GM18870 (cell line): ENCODE data around the gene MTO1.
"Not testable (repeated sequence)": the region's sequence is repeated elsewhere in the genome, so short reads cannot be mapped to it uniquely, and the experiment has no call there.

Experiments used
- ATAC-seq: cut with Tn5 transposase; IDR thresholded peaks from one replicate; pipeline ENCODE4 v1.9.1; 2021; ENCODE audit warnings: moderate library complexity; ENCODE audit not compliant: unreplicated experiment

Gene MTO1

DNA sequence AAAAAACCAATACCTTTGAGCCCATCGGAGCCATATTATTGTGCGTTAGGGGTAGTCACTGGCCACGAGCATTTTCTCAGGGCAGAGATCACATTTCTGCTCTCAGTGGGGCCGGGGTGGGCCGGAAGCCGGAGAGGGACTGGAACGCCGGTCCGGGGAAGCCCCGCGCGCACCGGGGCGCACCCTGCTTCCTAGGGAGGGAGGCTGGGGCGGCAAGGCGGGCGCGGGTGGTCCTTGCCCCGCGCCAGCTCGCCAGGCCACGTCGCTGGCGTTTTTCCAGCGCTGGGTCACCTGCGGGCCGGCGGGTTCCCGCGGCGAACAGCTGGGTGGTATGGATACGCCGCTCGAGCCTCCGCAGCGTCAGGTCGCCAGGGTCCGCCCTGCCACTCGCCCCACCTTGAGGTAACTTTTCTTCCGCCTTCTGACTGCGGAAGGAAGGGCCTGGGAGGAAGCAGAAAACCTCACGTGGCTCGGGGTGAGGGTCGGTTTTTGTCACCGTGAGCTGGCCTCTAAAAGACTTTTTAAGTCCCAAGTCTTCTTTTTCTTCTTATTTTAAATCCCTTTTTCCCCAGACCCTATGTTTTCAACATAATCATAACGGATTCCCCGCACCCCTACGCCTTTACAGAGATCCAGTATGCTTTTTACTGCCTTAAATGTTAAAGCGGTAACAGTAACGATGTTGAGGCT, 62.0 kb downstream of the MTO1 start:
- peak; percentile 39 for ATAC-seq

DNA sequence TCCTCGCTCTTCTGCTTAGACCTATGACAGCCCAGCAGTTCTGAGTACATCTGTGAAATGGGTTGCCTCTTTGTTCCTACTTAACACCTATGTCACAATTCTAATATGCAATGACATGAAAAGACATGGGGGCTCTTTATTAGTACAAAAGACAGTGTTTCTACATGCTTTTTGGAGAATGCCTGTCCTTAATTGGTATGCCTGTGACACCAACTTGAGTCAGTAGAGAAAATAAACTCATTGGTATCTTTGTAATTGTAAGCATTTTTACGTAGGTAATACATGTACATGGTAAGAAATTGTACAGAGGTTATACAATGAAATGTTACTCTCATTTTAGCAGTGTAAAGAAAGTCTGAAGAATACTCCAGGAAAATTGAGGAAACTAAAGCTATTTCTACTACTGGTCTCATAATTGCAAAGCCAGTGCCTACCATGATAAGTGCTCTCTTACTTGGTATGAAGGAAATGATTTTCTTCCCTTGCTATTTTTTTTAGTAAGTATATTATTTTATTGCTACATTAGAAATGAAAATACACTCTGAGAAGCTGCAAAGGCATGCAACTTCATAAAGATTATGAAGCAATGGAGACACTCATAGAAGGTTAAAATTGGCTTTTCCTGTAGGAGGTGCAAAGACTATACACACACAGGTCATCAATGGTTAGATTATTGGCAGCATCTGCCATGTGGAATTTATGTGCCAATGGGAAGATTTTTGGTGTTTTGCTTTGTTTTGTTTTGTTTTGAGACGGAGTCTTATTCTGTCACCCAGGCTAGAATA, 64.2 kb downstream of the MTO1 start:
- ATAC-seq, result no peak

DNA sequence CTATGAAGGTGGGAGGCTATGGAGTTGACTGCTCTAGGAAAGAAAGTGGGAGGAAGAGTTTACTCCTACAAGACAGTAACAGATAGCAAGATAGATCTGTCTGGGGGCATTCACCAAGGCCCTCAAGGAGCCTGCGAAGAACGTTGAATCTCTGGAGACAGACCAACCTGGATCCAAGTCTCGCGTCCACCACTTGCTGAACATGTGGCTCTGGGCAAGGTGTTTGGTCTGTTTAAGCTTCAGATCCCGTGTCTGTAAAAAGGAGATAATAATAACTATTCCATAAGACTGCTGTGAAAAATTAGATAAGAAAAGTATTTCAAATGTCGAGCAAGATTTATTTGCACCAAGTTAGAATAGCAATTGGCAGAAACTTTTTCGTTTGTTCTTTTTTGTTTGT, 67.4 kb downstream of the MTO1 start:
- no peak for ATAC-seq

DNA sequence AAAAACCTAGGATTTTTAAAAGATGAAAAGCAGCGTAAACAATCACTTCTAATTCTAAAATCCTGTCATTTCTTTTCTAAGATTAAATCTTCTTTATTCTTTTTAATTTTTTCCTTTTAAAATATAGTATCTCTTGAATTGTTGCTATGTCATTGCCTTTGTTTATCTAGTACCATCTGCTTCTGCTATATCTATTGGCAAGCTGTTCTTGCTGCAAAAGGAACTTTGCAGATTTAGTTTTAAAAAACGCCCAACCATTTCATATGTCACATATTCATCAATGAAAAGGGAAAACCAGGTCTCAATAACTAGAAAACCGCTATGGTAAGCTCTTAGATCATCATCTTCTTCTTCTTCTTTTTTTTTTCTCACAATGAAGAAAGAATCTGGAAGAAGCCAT, 70.8 kb downstream of the MTO1 start:
- ATAC-seq, result no peak

DNA sequence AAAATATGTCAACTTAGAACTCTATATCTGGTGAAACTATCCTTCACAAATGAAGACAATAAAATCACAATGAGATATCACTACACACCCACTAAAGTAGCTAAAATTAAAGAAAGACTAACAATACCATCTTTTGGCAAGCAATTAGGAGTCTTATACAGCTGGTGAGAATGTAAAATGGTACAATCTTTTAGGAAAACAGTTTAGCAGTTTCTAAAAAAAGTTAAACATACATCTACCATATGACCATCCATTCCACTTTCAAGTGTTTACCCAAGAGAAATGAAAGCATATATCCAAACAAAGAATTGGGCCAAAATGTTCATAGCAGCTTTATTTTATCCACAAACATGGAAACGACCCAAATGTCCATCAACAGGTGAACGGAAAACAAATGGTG, 73.1 kb downstream of the MTO1 start:
- no peak for ATAC-seq

DNA sequence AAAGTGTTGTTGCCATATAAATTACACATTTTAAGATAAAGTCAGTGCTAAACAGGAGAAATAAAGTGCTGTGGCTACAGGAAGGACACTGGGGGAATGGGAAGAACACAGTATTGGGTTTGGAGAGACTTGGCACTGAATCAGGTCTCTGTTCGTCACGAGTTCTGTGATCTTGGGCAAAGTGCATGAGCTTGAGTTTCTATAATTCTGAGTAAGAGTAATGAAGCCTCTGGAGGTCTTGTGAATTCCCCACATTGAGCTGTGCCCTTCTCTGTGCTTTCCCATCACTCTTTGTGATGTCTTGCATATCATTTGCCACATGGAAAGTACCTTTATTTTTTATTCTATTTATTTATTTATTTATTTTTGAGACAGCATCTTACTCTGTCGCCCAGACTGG, 76.1 kb downstream of the MTO1 start:
- peak; percentile 61 for ATAC-seq

DNA sequence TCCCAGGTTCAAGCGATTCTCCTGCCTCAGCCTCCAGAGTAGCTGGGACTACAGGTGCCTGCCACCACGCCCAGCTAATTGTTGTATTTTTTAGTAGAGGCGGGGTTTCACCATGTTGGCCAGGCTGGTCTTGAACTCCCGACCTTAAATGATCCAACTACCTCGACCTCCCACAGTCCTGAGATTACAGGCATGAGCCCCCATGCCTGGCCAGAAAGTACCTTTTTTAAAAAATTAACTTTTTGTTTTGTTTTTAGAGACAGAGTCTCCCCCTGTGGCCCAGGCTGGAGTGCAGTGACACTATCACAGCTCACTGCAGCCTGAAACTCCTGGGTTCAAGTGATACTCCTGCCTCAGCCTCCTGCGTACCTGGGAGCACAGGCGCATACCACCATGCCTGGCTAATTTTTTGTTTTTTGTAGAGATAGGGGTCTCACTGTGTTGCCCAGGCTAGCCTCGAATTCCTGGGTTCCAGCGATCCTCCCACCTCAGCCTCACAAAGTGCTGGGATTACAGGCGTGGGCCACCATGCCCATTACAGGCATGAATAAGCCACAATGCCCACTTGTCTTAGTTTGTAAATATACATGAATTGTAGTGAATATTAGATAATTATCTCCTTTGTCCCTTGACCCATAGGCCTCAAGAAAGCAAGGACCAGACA, 76.7 kb downstream of the MTO1 start:
- ATAC-seq, result no peak

DNA sequence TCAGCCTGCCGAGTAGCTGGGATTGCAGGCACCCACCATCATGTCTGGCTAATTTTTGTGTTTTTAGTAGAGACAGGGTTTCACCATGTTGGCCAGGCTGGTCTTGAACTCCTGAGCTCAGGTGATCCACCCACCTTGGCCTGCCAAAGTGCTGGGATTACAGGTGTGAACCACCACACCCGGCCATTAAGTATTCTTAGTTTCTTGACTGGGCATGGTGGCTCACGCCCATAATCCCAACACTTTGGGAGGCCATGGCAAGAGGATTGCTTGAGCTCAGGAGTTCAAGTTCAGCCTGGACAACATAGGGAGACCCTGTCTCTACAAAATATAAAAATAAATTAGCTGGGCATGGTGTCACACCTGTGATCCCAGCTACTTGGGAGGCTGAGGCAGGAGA, 80.9 kb downstream of the MTO1 start:
- not testable (repeated sequence) for ATAC-seq

DNA sequence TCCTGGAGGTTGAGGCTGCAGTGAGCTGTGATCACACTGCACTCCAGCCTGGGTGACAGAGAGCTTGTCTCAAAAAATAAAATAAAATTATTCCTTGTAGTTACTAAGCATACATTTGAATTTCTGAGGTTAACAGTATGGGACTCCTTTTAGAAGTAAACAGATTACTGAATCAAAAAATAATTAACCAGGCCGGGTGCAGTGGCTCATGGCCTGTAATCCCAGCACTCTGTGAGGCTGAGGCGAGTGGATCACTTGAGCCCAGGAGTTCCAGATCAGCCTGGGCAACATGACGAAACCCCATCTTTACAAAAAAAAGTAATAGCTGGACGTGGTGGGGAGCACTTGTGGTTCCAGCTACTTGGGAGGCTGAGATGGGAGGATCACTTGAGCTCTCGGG, 81.4 kb downstream of the MTO1 start:
- ATAC-seq, result no peak

DNA sequence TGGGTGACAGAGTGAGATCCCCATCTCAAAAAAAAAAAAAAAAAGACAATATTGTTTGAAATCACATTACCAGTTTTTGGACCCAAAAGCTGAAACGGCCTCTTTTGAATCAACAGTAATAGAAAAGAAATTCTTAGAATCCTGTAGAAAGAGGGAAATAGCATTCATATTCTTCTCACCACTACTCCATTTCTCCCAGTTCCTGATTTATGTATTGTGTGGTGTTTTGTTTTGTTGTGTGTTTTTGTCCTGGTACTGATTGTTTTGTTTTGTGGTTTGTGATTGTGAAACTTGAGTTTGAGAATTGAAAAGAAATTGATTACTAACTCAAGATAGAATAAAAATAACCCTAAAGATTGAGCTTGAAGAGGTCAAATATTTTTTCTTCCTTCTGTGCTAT, 85.5 kb downstream of the MTO1 start:
- ATAC-seq, result no peak

DNA sequence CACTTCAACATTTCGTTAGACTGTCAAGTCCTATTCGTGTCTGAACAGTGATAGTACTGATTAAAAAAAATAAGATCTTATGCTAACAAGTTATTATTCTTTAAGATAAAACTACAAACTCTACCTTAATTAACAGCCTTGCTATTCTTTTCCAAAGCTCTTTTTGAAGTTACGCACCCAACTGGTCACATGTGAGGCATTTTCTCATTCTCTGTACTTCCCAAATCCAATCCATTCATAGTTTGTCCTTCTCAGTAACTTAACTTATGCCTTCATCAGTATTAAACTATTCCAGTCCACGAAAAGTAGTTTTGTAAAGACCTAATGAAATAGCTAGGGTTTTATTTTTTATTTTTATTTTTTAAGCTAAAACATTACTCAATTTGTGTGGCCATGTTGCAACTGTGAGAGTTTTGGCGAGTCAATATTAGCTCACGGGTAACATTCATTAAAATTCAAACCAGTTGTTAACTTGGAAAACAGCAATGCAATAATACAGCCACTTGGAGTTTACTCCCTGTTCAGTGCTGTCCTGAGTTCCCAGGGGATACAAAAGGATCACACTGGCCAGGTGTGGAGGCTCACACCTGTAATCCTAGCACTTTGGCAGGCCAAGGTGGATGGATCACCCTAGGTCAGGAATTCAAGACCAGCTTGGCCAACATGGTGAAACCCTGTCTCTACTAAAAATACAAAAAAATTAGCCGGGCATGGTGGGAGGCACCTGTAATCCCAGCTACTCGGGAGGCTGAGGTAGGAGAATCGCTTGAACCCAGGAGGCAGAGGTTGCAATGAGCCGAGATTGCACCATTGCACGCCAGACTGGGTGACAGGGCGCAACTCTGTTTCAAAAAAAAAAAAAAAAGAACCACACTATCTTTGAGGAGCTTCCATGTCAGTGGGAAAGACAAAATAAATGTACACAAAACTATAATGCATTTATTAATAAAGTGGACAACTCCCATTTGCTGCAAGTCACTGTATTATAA, 87.2 kb downstream of the MTO1 start:
- no peak for ATAC-seq

DNA sequence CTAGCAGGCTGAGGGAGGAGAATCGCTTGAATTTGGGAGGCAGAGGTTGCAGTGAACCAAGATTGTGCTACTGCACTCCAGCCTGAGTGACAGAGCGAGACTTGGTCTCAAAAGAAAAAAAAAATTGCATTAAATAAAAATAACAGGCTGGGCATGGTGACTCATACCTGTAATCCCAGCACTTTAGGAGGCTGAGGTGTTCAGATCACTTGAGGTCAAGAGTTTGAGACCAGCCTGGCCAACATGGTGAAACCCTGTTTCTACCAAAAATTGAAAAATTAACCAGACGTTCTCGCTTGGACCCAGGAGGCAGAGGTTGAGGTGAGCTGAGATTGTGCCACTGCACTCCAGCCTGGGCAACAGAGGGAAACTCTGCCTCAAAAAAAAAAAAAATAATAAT, 89.6 kb downstream of the MTO1 start:
- ATAC-seq, result not testable (repeated sequence)

DNA sequence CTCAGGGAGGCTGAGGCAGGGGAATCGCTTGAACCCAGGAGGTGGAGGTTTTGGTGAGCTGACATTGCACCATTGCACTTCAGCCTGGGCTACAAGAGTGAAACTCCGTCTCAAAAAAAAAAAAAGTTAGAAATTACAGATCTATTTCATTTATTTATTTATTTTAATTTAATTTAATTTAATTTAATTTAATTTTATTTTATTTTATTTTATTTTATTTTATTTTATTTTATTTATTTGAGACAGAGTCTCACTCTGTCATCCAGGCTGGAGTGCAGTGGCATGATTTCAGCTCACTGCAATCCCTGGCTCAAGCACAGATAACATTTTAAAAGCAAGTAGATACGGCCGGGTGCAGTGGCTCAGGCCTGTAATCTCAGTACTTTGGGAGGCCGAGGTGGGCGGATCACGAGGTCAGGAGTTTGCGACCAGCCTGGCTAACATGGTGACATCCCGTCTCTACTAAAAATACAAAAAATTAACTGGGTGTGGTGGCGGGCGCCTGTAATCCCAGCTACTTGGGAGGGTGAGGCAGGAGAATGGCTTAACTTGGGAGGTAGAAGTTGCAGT, 93.9 kb downstream of the MTO1 start:
- not testable (repeated sequence) for ATAC-seq

DNA sequence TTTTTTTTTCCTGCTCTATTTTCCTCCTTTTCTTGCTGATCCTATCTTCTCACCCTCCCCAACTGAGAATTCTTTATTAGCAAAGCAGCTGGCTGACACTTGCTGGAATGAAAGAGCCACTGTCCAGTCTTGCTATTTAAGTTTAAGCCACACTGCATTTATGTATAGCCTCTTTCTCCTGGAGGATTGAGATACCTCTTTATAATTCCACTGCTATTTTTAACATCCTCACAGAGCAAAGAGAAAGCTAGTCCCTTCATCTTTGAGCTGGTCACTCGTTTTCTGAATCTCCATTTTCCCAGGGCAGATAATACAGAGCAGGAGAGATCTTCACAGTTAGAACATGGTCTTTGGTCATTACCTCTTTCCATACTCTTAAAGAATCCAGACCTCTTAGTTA, 95.3 kb downstream of the MTO1 start:
- no peak for ATAC-seq
